Tibial artery (tissue), 4 donors: ENCODE data around the gene CORO1C.

Experiments
- DNase-seq, 2 donors: peaks; one replicate each; pipeline ENCODE4 v3.0.0-alpha.2; 2019
- H3K27ac ChIP-seq, 2 donors: fragments of 200-600 bp; sonication (generic) in 1 of 2; 1 replicate in 1 of 2; 2 replicates in 1 of 2; pipeline ENCODE4 v1.5.1; 2018 to 2019; ENCODE audit warnings: mild to moderate bottlenecking in 1 of 2
- H3K27me3 ChIP-seq, 2 donors: fragments of 200-600 bp; sonication (generic) in 1 of 2; one replicate each; pipeline versions ENCODE4 v1.5.1 to v1.6.0; 2016 to 2019
- H3K36me3 ChIP-seq, 3 donors: fragments of 200-600 bp; sonication (generic) in 2 of 3; one replicate each; pipeline ENCODE4 v1.5.1; 2016 to 2019; ENCODE audit warnings: mild to moderate bottlenecking in 2 of 3
- H3K4me1 ChIP-seq, 4 donors: fragments of 200-600 bp; sonication (generic) in 2 of 4; 1 replicate in 3 of 4; 2 replicates in 1 of 4; pipeline ENCODE4 v1.5.1; 2016 to 2019
- H3K4me3 ChIP-seq, 2 donors: fragments of 200-600 bp; sonication (generic) in 1 of 2; 1 replicate in 1 of 2; 2 replicates in 1 of 2; pipeline ENCODE4 v1.5.1; 2018 to 2019; ENCODE audit warnings: mild to moderate bottlenecking in 2 of 2
- H3K9me3 ChIP-seq, 3 donors: fragments of 200-600 bp; sonication (generic) in 1 of 3; one replicate each; pipeline ENCODE4 v1.5.1; 2016 to 2019
- intact Hi-C: fragments of 100-400 bp; cut with DNase I; formaldehyde crosslinking; loops from one replicate; pipeline ENCODE4 v1.15.0; 2023; ENCODE audit warnings: low total_unique reads
- TF ChIP-seq, protein P1 (sequence below), 2 experiments: fragments of 200-600 bp in 1 of 2; fragments of 450-650 bp in 1 of 2; IDR thresholded peaks; one replicate each; pipeline ENCODE4 v1.5.1; 2017 to 2019; ENCODE audit warnings: antibody characterized with exemption in 2 of 2, mild to moderate bottlenecking in 1 of 2, moderate library complexity in 1 of 2

Gene CORO1C

DNA sequence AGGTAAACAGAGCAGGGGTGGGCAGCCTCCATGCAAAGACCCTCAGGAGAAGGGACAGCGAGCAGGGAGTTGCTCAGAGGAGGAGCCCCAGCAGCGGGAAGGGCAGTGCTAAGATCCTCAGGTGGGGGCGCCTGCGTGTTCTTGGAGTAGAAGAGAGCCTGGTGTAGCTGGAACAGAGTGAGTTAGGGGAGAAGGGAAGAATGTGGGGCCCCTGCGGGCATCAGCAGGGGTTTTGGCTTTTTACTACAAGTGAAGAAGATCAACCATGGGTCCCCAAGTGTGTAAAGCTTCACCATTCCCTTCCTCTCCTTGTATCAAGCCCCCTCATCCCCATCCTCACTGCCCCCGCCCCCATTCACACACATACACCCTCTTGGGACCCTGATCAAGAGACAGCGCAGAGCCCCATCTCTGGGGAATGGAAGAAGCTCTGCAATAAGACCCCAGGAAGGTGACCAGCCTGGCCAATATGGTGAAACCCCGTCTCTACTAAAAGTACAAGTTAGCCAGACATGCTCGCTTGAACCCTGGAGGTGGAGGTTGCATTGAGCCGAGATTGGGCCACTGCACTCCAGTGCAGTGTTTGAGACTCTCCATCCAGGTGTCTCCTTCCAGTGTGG is 123.2 kb downstream of the CORO1C start:
- TF ChIP-seq, protein P1, sequence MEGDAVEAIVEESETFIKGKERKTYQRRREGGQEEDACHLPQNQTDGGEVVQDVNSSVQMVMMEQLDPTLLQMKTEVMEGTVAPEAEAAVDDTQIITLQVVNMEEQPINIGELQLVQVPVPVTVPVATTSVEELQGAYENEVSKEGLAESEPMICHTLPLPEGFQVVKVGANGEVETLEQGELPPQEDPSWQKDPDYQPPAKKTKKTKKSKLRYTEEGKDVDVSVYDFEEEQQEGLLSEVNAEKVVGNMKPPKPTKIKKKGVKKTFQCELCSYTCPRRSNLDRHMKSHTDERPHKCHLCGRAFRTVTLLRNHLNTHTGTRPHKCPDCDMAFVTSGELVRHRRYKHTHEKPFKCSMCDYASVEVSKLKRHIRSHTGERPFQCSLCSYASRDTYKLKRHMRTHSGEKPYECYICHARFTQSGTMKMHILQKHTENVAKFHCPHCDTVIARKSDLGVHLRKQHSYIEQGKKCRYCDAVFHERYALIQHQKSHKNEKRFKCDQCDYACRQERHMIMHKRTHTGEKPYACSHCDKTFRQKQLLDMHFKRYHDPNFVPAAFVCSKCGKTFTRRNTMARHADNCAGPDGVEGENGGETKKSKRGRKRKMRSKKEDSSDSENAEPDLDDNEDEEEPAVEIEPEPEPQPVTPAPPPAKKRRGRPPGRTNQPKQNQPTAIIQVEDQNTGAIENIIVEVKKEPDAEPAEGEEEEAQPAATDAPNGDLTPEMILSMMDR (IDR thresholded peaks at IDR 0.05): no peak
- H3K27ac ChIP-seq: no peak overlapping the region
- H3K9me3 ChIP-seq: no peaks in the 10 kb centered on the region
- H3K4me1 ChIP-seq: peaks cover 0 to 9% (median 7%) of the 10 kb centered on the region in 4 donors
- H3K27me3 ChIP-seq: peaks cover 0 to 9% of the 10 kb centered on the region in 2 donors
- no peak overlapping the region for H3K4me3 ChIP-seq
- DNase-seq: no peak
- no peaks in the 10 kb centered on the region for H3K36me3 ChIP-seq
- intact Hi-C loops: no loop called here

DNA sequence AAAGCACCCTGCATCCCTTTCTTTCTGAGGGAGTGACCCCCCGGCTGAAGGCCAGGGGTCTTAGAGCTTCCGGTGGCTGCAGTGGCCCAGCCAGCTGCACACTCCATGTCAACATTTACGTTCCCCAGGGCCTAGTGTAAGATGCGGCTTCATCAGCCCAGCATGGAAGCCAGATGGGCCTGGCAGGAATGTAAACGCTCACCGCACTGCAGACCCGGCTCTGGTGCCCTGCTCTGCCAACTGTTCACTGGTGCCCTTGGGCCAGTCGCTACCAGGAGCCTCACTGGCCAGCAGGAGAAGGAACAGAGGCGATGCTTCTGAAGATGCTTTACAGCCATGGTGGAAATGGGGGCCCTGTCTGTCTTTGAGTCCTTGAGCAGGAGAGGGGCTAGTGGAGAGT is 124.8 kb downstream of the CORO1C start:
- Histone ChIP-seq H3K36me3 (no peaks in the 10 kb centered on the region), H3K4me1 (peaks cover 0 to 9% (median 7%) of the 10 kb centered on the region in 4 donors), H3K9me3 (no peaks in the 10 kb centered on the region), H3K4me3 (no peak overlapping the region), H3K27me3 (peaks cover 0 to 12% of the 10 kb centered on the region in 2 donors), H3K27ac (no peak overlapping the region)
- intact Hi-C loops: no loop called here
- TF ChIP-seq, protein P1 (IDR thresholded peaks at IDR 0.05): no peak
- no peak for DNase-seq

DNA sequence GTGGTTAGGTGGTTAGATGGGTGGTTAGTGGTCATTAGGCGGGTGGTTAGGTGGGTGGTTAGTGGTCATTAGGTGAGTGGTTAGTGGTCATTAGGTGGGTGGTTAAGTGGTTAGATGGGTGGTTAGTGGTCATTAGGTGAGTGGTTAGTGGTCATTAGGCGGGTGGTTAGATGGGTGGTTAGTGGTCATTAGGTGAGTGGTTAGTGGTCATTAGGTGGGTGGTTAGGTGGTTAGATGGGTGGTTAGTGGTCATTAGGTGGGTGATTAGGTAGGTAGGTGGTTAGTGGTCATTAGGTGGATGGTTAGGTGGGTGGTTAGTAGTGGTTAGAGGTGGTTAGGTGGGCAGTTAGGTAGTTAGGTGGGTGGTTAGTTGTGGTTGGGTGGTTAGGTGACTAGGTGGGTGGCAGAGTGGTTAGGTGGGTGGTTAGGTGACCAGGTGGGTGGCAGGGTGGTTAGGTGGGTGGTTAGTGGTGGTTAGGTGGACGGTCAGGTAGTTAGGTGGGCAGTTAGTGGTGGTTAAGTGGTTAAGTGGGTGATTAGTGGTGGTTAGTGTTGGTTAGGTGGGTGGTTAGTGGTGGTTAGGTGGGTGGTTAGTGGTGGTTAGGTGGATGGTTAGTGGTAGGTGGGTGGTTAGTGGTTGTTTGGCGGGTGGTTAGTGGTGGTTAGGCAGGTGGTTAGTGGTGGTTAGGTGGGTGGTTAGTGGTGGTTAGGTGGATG is 125.5 kb downstream of the CORO1C start:
- Histone ChIP-seq H3K9me3 (no peaks in the 10 kb centered on the region), H3K4me1 (peaks cover 0 to 9% (median 7%) of the 10 kb centered on the region in 4 donors), H3K27ac (no peak overlapping the region), H3K4me3 (no peak overlapping the region), H3K36me3 (no peaks in the 10 kb centered on the region), H3K27me3 (peaks cover 0 to 12% of the 10 kb centered on the region in 2 donors)
- no peak for DNase-seq
- intact Hi-C loops: no loop called here
- TF ChIP-seq, protein P1 (IDR thresholded peaks at IDR 0.05): no peak

DNA sequence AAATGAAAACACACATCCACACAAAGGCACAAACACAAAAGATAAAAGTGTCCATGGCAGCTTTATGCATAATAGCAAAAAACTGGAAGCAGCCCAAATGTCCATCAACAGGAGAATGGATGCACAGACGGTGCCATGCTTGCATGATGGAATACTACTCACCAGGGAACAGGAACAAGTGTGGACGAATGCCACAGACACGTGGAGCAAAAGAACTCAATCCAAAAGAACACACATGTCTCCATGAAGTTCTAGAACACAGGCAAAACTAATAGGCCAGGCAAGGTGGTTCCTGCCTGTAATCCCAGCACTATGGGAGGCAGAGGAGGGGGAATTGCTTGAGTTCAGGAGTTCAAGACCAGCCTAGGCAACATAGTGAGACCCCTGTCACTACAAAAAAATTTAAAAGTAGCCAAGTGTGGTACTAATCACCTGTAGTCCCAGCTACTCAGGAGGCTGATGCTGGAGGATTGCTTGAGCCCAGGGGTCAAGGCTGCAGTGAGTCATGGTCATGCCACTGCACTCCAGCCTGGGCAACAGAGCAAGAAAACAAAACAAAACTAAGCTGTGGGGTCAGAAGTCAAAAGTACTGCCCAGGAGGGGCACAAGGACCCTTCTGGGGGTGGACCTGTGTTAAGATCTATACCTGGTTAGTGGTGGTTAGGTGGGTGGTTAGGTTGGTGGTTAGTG is 126.2 kb downstream of the CORO1C start:
- no peaks in the 10 kb centered on the region for H3K9me3 ChIP-seq
- no peaks in the 10 kb centered on the region for H3K36me3 ChIP-seq
- TF ChIP-seq, protein P1 (IDR thresholded peaks at IDR 0.05): no peak
- no peak overlapping the region for H3K27ac ChIP-seq
- intact Hi-C loops: no loop called here
- peaks cover 0 to 9% (median 7%) of the 10 kb centered on the region in 4 donors for H3K4me1 ChIP-seq
- peaks cover 0 to 12% of the 10 kb centered on the region in 2 donors for H3K27me3 ChIP-seq
- DNase-seq: no peak
- H3K4me3 ChIP-seq: no peak overlapping the region

DNA sequence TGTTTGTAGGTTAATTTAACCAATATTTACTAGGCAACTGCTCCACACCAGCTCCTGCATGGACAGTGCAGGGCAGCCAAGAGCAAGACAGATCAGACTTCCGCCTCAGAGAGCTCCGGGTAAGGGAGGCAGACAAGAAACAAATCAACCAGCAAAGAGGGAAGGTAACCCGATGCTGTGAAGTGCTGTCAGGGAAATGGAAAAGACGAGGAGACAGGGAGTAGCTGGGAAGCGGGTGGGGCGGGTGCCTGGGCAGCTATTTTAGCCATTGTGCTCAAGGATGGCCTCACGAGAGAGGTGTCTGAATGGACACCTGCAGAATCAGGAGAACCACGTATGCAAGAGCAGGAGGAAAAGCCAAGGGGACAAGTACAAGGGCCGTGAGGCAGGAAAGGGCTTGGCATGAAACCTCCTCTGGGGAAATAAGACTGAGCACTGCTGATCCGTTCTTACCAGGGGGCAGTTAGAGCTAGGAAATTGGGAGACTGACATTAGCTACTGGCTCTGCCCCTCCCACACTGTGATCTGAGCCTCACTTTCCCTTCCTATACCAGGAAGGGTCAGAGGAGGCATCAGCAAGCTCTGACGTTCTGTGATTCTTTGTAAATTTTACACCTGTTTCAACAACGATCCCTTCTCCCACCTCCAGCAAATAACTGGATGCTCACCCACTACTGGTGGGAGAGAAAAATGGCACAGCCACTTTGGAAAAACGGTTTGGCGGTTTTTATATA is 126.9 kb downstream of the CORO1C start:
- Histone ChIP-seq H3K4me3 (no peak overlapping the region), H3K4me1 (peaks cover 0 to 3% (median 2%) of the 10 kb centered on the region in 4 donors), H3K9me3 (no peaks in the 10 kb centered on the region), H3K27ac (no peak overlapping the region), H3K36me3 (no peaks in the 10 kb centered on the region), H3K27me3 (peaks cover 0 to 12% of the 10 kb centered on the region in 2 donors)
- TF ChIP-seq, protein P1 (IDR thresholded peaks at IDR 0.05): no peak
- intact Hi-C loops: no loop called here
- DNase-seq: no peak
